ENCODE data around the gene MAP4K1.

The MAP4K1 gene

GRCh38 chr19:38644719-38645118 lies 27.0 kb upstream of the MAP4K1 start:
- DNase-seq (ENCODE audit: low read depth in 2 of 2): no peak
- TF ChIP-seq CTCF (IDR thresholded peaks at IDR 0.05; ENCODE audit: low read depth, low read length): no peak
- no peak overlapping the region for H3K4me3 ChIP-seq (replicated peaks in 1 of 2; ENCODE audit: low read depth in 2 of 2, low read length in 2 of 2)

- H3K4me3 ChIP-seq (replicated peaks in 1 of 2; ENCODE audit: low read depth in 2 of 2, low read length in 2 of 2): no peak overlapping the region
- no peak for TF ChIP-seq CTCF (IDR thresholded peaks at IDR 0.05; ENCODE audit: low read depth, low read length)
- DNase-seq (ENCODE audit: low read depth in 2 of 2): no peak
These were observed 24.4 kb upstream of the MAP4K1 start for GRCh38 chr19:38642176-38642575.

- no peak overlapping the region for H3K4me3 ChIP-seq (replicated peaks in 1 of 2; ENCODE audit: low read depth in 2 of 2, low read length in 2 of 2)
- TF ChIP-seq CTCF (IDR thresholded peaks at IDR 0.05; ENCODE audit: low read depth, low read length): no peak
- no peak for DNase-seq (ENCODE audit: low read depth in 2 of 2)
These were observed 22.6 kb upstream of the MAP4K1 start for GRCh38 chr19:38640368-38640767.

- no peak for TF ChIP-seq CTCF (IDR thresholded peaks at IDR 0.05; ENCODE audit: low read depth, low read length)
- no peak for DNase-seq (ENCODE audit: low read depth in 2 of 2)
- no peak overlapping the region for H3K4me3 ChIP-seq (replicated peaks in 1 of 2; ENCODE audit: low read depth in 2 of 2, low read length in 2 of 2)
These were observed 21.9 kb upstream of the MAP4K1 start for GRCh38 chr19:38639679-38640078.

- no peak for DNase-seq (ENCODE audit: low read depth in 2 of 2)
- no peak for TF ChIP-seq CTCF (IDR thresholded peaks at IDR 0.05; ENCODE audit: low read depth, low read length)
- H3K4me3 ChIP-seq (replicated peaks in 1 of 2; ENCODE audit: low read depth in 2 of 2, low read length in 2 of 2): no peak overlapping the region
These were observed 20.7 kb upstream of the MAP4K1 start for GRCh38 chr19:38638461-38638860.

GRCh38 chr19:38635483-38636399 lies 18.0 kb upstream of the MAP4K1 start:
- DNase-seq (ENCODE audit: low read depth in 2 of 2): no peak
- TF ChIP-seq CTCF (IDR thresholded peaks at IDR 0.05; ENCODE audit: low read depth, low read length): no peak
- no peak overlapping the region for H3K4me3 ChIP-seq (replicated peaks in 1 of 2; ENCODE audit: low read depth in 2 of 2, low read length in 2 of 2)
